ENCODE results near the gene RDH11.
A peak's percentile ranks its signal among the peaks of the same experiment; 100 is the strongest.

RDH11 gene

DNA sequence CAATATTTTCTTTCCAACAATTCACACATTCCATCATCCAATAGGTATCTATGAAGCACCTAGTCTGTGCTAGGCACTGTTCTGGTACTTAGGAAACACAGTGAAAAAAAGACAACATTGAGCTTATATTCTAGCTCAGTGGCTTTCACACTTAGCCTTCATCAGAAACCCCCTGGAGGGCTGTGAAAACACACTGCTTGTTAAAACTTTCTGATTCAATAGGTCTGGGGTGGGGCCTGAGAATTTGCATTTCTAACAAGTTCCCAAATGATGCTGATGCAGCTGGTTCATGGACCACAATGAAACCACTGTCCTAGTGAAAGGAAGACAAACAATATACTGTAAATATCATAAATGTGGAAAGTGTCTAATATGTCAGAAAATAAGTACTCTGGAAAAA lies 27.0 kb downstream of the RDH11 start:
- H3K4ac ChIP-seq (ENCODE audit: low read depth, low read length), result no peak overlapping the region
- H4K12ac ChIP-seq (ENCODE audit: low read depth, low read length), result no peak overlapping the region
- no peak overlapping the region for H3K27ac ChIP-seq (ENCODE audit: low read depth, low read length)
- no peaks in the 10 kb centered on the region for H3K79me1 ChIP-seq (ENCODE audit: low read length)
- no peak overlapping the region for H3K18ac ChIP-seq (ENCODE audit: low read length)
- H2BK5ac ChIP-seq (ENCODE audit: low read depth, low read length, poor library complexity), result no peak overlapping the region
- DNase-seq, result no peak
- H3K79me2 ChIP-seq (ENCODE audit: control insufficient read depth, insufficient read depth, low read length, poor library complexity), result peaks cover 1% of the 10 kb centered on the region
- no peaks in the 10 kb centered on the region for H3K27me3 ChIP-seq (ENCODE audit: insufficient read depth, low read length)
- no peak overlapping the region for H3K4me3 ChIP-seq (ENCODE audit: low read depth, low read length)
- H2AFZ ChIP-seq (ENCODE audit: insufficient read depth, low read length, poor library complexity), result no peak overlapping the region
- H3K36me3 ChIP-seq (ENCODE audit: control insufficient read depth in 1 of 2, insufficient read depth in 2 of 2, low read length in 2 of 2), result peaks cover 0 to 4% of the 10 kb centered on the region in 2 experiments
- no peak overlapping the region for H2AK5ac ChIP-seq (ENCODE audit: low read length)
- H3K9me3 ChIP-seq (ENCODE audit: insufficient read depth, low read depth, low read length), result no peaks in the 10 kb centered on the region
- no peak overlapping the region for H3K9ac ChIP-seq (ENCODE audit: low read length)
- H3K4me2 ChIP-seq (ENCODE audit: low read length), result no peak overlapping the region
- no peak overlapping the region for H4K91ac ChIP-seq (ENCODE audit: low read depth, low read length)
- no peak overlapping the region for H2BK12ac ChIP-seq (ENCODE audit: low read length)
- H4K8ac ChIP-seq (ENCODE audit: low read depth, low read length), result no peak overlapping the region
- no peak overlapping the region for H3K14ac ChIP-seq (ENCODE audit: low read length)
- H3K23ac ChIP-seq (ENCODE audit: low read length), result no peak overlapping the region
- no peak overlapping the region for H2BK120ac ChIP-seq (ENCODE audit: insufficient read depth, low read length, poor library complexity)
- H3K4me1 ChIP-seq (ENCODE audit: control insufficient read depth in 1 of 2, insufficient read depth in 2 of 2, low read length in 2 of 2), result no peaks in the 10 kb centered on the region

DNA sequence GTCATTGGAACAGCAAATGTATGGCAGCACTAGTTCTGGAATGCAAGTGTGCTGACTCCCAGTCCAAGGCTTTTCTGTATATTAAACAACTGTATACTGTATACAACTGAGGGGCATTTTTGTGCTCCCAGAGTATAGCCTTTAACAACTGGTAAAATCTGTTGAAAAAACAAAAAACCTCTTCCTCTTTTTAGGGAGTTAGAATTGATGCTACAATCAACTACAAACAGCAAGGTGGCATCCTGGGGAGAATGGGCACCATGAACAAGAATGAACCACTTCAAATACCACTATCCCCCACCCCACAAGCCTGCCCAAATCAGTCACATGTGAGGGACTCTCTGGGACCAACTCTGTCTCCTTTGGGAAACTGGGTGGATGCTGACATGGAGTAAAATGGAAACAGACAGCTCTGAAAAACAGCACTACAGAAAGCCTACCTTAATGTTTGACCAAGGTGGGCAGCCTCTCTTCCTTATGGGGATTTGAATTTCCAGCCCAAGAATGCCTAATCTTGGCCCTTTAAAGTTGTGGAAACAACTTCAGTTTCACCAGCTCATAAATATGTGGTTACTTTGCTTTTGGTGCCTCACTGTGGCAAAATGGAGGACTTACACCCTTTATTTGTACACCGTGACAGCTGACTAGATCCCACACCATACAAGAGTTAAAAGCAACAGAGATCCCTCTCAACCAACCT lies 28.7 kb downstream of the RDH11 start:
- Histone ChIP-seq H3K4me1 (ENCODE audit: control insufficient read depth in 1 of 2, insufficient read depth in 2 of 2, low read length in 2 of 2) (no peaks in the 10 kb centered on the region), H3K4ac (ENCODE audit: low read depth, low read length) (peak overlapping the region; percentile 80), H3K14ac (ENCODE audit: low read length) (no peak overlapping the region), H3K9ac (ENCODE audit: low read length) (peak overlapping the region; percentile 4), H4K8ac (ENCODE audit: low read depth, low read length) (no peak overlapping the region), H2BK5ac (ENCODE audit: low read depth, low read length, poor library complexity) (no peak overlapping the region), H3K27me3 (ENCODE audit: insufficient read depth, low read length) (no peaks in the 10 kb centered on the region), H2AFZ (ENCODE audit: insufficient read depth, low read length, poor library complexity) (no peak overlapping the region), H4K12ac (ENCODE audit: low read depth, low read length) (no peak overlapping the region), H3K79me2 (ENCODE audit: control insufficient read depth, insufficient read depth, low read length, poor library complexity) (peaks cover 1% of the 10 kb centered on the region), H2BK120ac (ENCODE audit: insufficient read depth, low read length, poor library complexity) (no peak overlapping the region), H3K23ac (ENCODE audit: low read length) (no peak overlapping the region), H3K36me3 (ENCODE audit: control insufficient read depth in 1 of 2, insufficient read depth in 2 of 2, low read length in 2 of 2) (peaks cover 0 to 4% of the 10 kb centered on the region in 2 experiments), H3K4me3 (ENCODE audit: low read depth, low read length) (no peak overlapping the region), H3K9me3 (ENCODE audit: insufficient read depth, low read depth, low read length) (no peaks in the 10 kb centered on the region), H4K91ac (ENCODE audit: low read depth, low read length) (no peak overlapping the region), H3K4me2 (ENCODE audit: low read length) (no peak overlapping the region), H3K27ac (ENCODE audit: low read depth, low read length) (no peak overlapping the region), H2BK12ac (ENCODE audit: low read length) (no peak overlapping the region), H2AK5ac (ENCODE audit: low read length) (no peak overlapping the region), H3K18ac (ENCODE audit: low read length) (peak overlapping the region; percentile 33), H3K79me1 (ENCODE audit: low read length) (no peaks in the 10 kb centered on the region)
- DNase-seq, result peak; percentile 30 to 66
- no CpG with 5 or more reads among the region's 1 CpG for WGBS (ENCODE audit: extremely low coverage, insufficient coverage, insufficient read length)

DNA sequence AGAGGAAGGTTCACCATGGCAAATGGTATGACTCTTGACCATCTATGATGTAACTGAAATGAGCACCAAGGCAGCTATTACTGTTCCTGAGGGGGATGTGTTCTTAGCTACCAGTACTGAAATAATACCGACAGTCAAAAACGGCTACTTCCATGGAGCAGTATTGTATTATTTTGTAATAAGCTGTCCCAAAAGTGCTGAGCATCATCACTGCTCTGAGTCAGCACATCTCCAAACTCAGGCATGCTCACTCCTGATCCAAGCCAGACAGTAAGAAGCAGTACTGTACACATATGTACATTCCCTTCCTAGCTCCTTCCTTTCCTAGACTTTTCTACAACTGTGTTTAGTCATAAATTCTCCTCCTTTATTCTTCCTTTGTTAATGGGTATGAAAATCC lies 29.7 kb downstream of the RDH11 start:
- H3K23ac ChIP-seq (ENCODE audit: low read length), result no peak overlapping the region
- no peak overlapping the region for H4K91ac ChIP-seq (ENCODE audit: low read depth, low read length)
- H4K8ac ChIP-seq (ENCODE audit: low read depth, low read length), result no peak overlapping the region
- H3K27ac ChIP-seq (ENCODE audit: low read depth, low read length), result no peak overlapping the region
- no peak overlapping the region for H2AFZ ChIP-seq (ENCODE audit: insufficient read depth, low read length, poor library complexity)
- WGBS (ENCODE audit: extremely low coverage, insufficient coverage, insufficient read length), result no CpG with 5 or more reads among the region's 2 CpGs
- peaks cover 0 to 4% of the 10 kb centered on the region in 2 experiments for H3K36me3 ChIP-seq (ENCODE audit: control insufficient read depth in 1 of 2, insufficient read depth in 2 of 2, low read length in 2 of 2)
- H3K18ac ChIP-seq (ENCODE audit: low read length), result no peak overlapping the region
- no peak overlapping the region for H2BK120ac ChIP-seq (ENCODE audit: insufficient read depth, low read length, poor library complexity)
- no peaks in the 10 kb centered on the region for H3K4me1 ChIP-seq (ENCODE audit: control insufficient read depth in 1 of 2, insufficient read depth in 2 of 2, low read length in 2 of 2)
- H3K9ac ChIP-seq (ENCODE audit: low read length), result no peak overlapping the region
- H2AK5ac ChIP-seq (ENCODE audit: low read length), result no peak overlapping the region
- peaks cover 1% of the 10 kb centered on the region for H3K79me2 ChIP-seq (ENCODE audit: control insufficient read depth, insufficient read depth, low read length, poor library complexity)
- no peaks in the 10 kb centered on the region for H3K27me3 ChIP-seq (ENCODE audit: insufficient read depth, low read length)
- no peaks in the 10 kb centered on the region for H3K79me1 ChIP-seq (ENCODE audit: low read length)
- H3K14ac ChIP-seq (ENCODE audit: low read length), result no peak overlapping the region
- peak overlapping the region; percentile 60 for H3K4ac ChIP-seq (ENCODE audit: low read depth, low read length)
- no peaks in the 10 kb centered on the region for H3K9me3 ChIP-seq (ENCODE audit: insufficient read depth, low read depth, low read length)
- no peak for DNase-seq
- H2BK12ac ChIP-seq (ENCODE audit: low read length), result no peak overlapping the region
- H3K4me2 ChIP-seq (ENCODE audit: low read length), result no peak overlapping the region
- H4K12ac ChIP-seq (ENCODE audit: low read depth, low read length), result no peak overlapping the region
- no peak overlapping the region for H3K4me3 ChIP-seq (ENCODE audit: low read depth, low read length)
- H2BK5ac ChIP-seq (ENCODE audit: low read depth, low read length, poor library complexity), result no peak overlapping the region

DNA sequence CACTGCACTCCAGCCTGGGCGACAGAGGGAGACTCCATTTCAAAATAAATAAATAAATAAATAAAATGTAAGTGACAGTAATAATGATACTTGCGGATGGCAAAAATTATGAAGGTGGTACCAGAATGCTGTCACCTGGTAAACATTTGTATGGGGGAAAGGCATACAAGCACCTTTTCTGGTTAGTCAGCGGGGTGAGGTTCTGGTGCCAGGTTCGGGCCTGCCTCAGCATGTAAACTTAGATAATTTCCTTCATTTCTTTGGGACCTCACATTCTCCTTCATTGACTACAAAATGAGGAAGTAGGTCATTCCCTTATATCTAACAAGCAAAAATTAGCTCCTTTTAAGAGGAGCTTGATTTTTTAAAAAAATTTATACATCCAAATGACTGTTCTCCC lies 31.9 kb downstream of the RDH11 start:
- Histone ChIP-seq H3K9ac (ENCODE audit: low read length) (no peak overlapping the region), H3K36me3 (ENCODE audit: control insufficient read depth in 1 of 2, insufficient read depth in 2 of 2, low read length in 2 of 2) (peaks cover 4 to 7% of the 10 kb centered on the region in 2 experiments), H3K18ac (ENCODE audit: low read length) (no peak overlapping the region), H2AFZ (ENCODE audit: insufficient read depth, low read length, poor library complexity) (no peak overlapping the region), H4K12ac (ENCODE audit: low read depth, low read length) (no peak overlapping the region), H2BK120ac (ENCODE audit: insufficient read depth, low read length, poor library complexity) (no peak overlapping the region), H3K4ac (ENCODE audit: low read depth, low read length) (no peak overlapping the region), H3K14ac (ENCODE audit: low read length) (no peak overlapping the region), H3K79me1 (ENCODE audit: low read length) (no peaks in the 10 kb centered on the region), H3K27me3 (ENCODE audit: insufficient read depth, low read length) (no peaks in the 10 kb centered on the region), H3K9me3 (ENCODE audit: insufficient read depth, low read depth, low read length) (no peaks in the 10 kb centered on the region), H2BK12ac (ENCODE audit: low read length) (no peak overlapping the region), H3K27ac (ENCODE audit: low read depth, low read length) (no peak overlapping the region), H4K8ac (ENCODE audit: low read depth, low read length) (no peak overlapping the region), H3K4me3 (ENCODE audit: low read depth, low read length) (no peak overlapping the region), H2BK5ac (ENCODE audit: low read depth, low read length, poor library complexity) (no peak overlapping the region), H3K4me1 (ENCODE audit: control insufficient read depth in 1 of 2, insufficient read depth in 2 of 2, low read length in 2 of 2) (no peaks in the 10 kb centered on the region), H3K23ac (ENCODE audit: low read length) (no peak overlapping the region), H3K79me2 (ENCODE audit: control insufficient read depth, insufficient read depth, low read length, poor library complexity) (peaks cover 1% of the 10 kb centered on the region), H3K4me2 (ENCODE audit: low read length) (no peak overlapping the region), H4K91ac (ENCODE audit: low read depth, low read length) (no peak overlapping the region), H2AK5ac (ENCODE audit: low read length) (no peak overlapping the region)
- no peak for DNase-seq
- WGBS (ENCODE audit: extremely low coverage, insufficient coverage, insufficient read length), result no CpG with 5 or more reads among the region's 4 CpGs

Data from trophoblast cell (in vitro differentiated cells and primary cell).